Amygdala (tissue), 56 donors: Measurements from ENCODE around the gene CBFA2T2.
A peak's percentile ranks its signal among the peaks of the same experiment; 100 is the strongest.

ENCODE experiments used
- DNase-seq, 56 donors: peaks; one replicate each; lab custom pipeline; 2025; lab: John Stamatoyannopoulos, UW

CBFA2T2 gene

GRCh38 chr20:33672426-33673113 is 182.7 kb downstream of the CBFA2T2 start:
- no peak for DNase-seq

- no peak for DNase-seq
Observed at GRCh38 chr20:33673114-33673409, 183.2 kb downstream of the CBFA2T2 start.

- DNase-seq, result peak in 1 of 56 donors; percentile 44
Observed at GRCh38 chr20:33673410-33674293, 183.8 kb downstream of the CBFA2T2 start.

- DNase-seq, result peak in 52 of 56 donors; percentile 15 to 87 (median 64)
Observed at GRCh38 chr20:33674294-33675135, 184.6 kb downstream of the CBFA2T2 start, which contains the start of gene NECAB3. Gene NECAB3 (minus strand): TSS chr20:33674428. CDS start chr20:33674352, 76 bp downstream.

- peak in 1 of 56 donors; percentile 58 for DNase-seq
Observed at GRCh38 chr20:33675136-33675959, 185.5 kb downstream of the CBFA2T2 start.

GRCh38 chr20:33676121-33676520 is 186.2 kb downstream of the CBFA2T2 start:
- DNase-seq, result no peak

- no peak for DNase-seq
Observed at GRCh38 chr20:33676652-33677645, 187.1 kb downstream of the CBFA2T2 start.

- DNase-seq, result no peak
Observed at GRCh38 chr20:33677991-33678702, 188.3 kb downstream of the CBFA2T2 start.

GRCh38 chr20:33679758-33680485 is 190.0 kb downstream of the CBFA2T2 start:
- DNase-seq, result no peak

GRCh38 chr20:33680686-33681085 is 190.8 kb downstream of the CBFA2T2 start:
- no peak for DNase-seq

GRCh38 chr20:33681288-33681687 is 191.4 kb downstream of the CBFA2T2 start:
- DNase-seq, result no peak

GRCh38 chr20:33681728-33682353 is 191.9 kb downstream of the CBFA2T2 start:
- no peak for DNase-seq

- DNase-seq, result peak in 1 of 56 donors; percentile 41
Observed at GRCh38 chr20:33684533-33685327, 194.8 kb downstream of the CBFA2T2 start.

GRCh38 chr20:33685328-33686099 is 195.6 kb downstream of the CBFA2T2 start:
- DNase-seq, result no peak
